Pancreas (tissue), 10 donors: Measurements from ENCODE around the gene FBXL12. TPM values are rescaled to one million over a fixed set of nuclear protein-coding genes. Genes with fewer than 3 reads are reported as not detected.

Source experiments
- ATAC-seq, 4 donors: fragments of 200-7000 bp; cut with Tn5 transposase; one replicate each; pipeline versions ENCODE4 v1.8.0 to v1.9.1; 2020; ENCODE audit warnings: mild to moderate bottlenecking in 4 of 4, moderate library complexity in 4 of 4
- DNase-seq, 6 donors: peaks; one replicate each; pipeline ENCODE4 v3.0.0-alpha.2; 2020
- FAIRE-seq: peaks from 2 replicates; lab custom pipeline; 2012; peaks lifted over from hg19 to GRCh38; lab: Jason Lieb, UNC
- H3K27ac ChIP-seq, 4 donors: fragments of 200-600 bp; sonication (generic); 1 replicate in 3 of 4; 2 replicates in 1 of 4; pipeline versions ENCODE4 v1.5.0 to v1.8.0; 2020
- H3K27me3 ChIP-seq, 4 donors: fragments of 200-600 bp; one replicate each; pipeline ENCODE4 v1.8.0; 2021
- H3K36me3 ChIP-seq, 3 donors: fragments of 200-600 bp; sonication (generic) in 1 of 3; one replicate each; pipeline versions ENCODE4 v1.5.0 to v1.8.0; 2020 to 2021
- H3K4me1 ChIP-seq, 3 donors: fragments of 200-600 bp; one replicate each; pipeline ENCODE4 v1.8.0; 2021
- H3K4me3 ChIP-seq, 4 donors: fragments of 200-600 bp; sonication (generic) in 2 of 4; one replicate each; pipeline versions ENCODE4 v1.5.0 to v1.8.0; 2020 to 2021
- H3K9me3 ChIP-seq, 4 donors: fragments of 200-600 bp; one replicate each; pipeline ENCODE4 v1.8.0; 2021
- WGBS, 2 donors: extraction: QIAGEN DNeasy Blood & Tissue Kit; methylation state at CpG; one replicate each; pipeline ENCODE4 v1.1.7; 2013; 5-methylcytosine and 5-hydroxymethylcytosine counted together
- intact Hi-C, 3 donors: fragments of 100-400 bp; cut with DNase I; formaldehyde crosslinking; loops; one replicate each; pipeline versions ENCODE4 v1.11.1 to v1.14.2; 2022
- polyA plus RNA-seq, 2 donors: library from polyadenylated mRNA; stranded (reverse); fragments of 200-250 nt; gene quantifications; one replicate each; pipeline ENCODE4 v1.2.3, GENCODE V29; 2013
- total RNA-seq, 6 donors: library from RNA; stranded (reverse); fragmentation: NEBNext Ultra II Directional in 4 of 6; extraction: Animal tissue kit (Norgen Biotek cat#: 25700) in 4 of 6; gene quantifications; one replicate each; pipeline versions ENCODE4 v1.2.1 to v1.2.4, GENCODE V29; 2021 to 2023
- TF ChIP-seq, protein P1 (sequence below), 4 donors: fragments of 200-600 bp; sonication (generic) in 3 of 4; IDR thresholded peaks; one replicate each; pipeline versions ENCODE4 v1.5.0 to v1.8.0; 2021; ENCODE audit warnings: antibody characterized with exemption in 4 of 4
- donor health status: healthy with polysubstance abuse.
- donor health status: DM: no; HTN: no; CAD: no; lungs with moderate emphysema.
- donor health status: DM: no; HTN: no; CAD: no.
- donor health status: control.
- donor health status: control.
- donor health status: Bipolar disorder and iron deficiency.
- donor health status: DM: yes; HTN: yes; CAD: no.
- donor health status: DM: no; HTN: no; CAD: no.
- donor health status: DM: no; HTN: no; CAD: no.
- donor health status: DM: yes; HTN: yes; CAD: no.

FBXL12 gene
- total and polyA plus RNA-seq, 8 donors: 6.5 to 20.5 (median 7.5) TPM

DNA sequence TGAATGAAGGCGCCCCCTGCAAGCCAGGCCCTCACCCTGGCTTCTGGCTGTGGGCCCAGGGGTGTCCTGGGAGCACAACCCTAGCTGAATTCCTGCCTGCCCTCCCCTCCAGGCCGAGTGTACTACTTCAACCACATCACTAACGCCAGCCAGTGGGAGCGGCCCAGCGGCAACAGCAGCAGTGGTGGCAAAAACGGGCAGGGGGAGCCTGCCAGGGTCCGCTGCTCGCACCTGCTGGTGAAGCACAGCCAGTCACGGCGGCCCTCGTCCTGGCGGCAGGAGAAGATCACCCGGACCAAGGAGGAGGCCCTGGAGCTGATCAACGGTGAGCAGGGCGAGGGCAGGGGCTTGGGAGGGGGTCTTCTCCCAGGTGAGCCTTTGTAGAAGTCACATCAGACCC is 19.4 kb upstream of the FBXL12 start:
- ATAC-seq (no peak), DNase-seq (no peak), FAIRE-seq (no peak)
- TF ChIP-seq, protein P1, sequence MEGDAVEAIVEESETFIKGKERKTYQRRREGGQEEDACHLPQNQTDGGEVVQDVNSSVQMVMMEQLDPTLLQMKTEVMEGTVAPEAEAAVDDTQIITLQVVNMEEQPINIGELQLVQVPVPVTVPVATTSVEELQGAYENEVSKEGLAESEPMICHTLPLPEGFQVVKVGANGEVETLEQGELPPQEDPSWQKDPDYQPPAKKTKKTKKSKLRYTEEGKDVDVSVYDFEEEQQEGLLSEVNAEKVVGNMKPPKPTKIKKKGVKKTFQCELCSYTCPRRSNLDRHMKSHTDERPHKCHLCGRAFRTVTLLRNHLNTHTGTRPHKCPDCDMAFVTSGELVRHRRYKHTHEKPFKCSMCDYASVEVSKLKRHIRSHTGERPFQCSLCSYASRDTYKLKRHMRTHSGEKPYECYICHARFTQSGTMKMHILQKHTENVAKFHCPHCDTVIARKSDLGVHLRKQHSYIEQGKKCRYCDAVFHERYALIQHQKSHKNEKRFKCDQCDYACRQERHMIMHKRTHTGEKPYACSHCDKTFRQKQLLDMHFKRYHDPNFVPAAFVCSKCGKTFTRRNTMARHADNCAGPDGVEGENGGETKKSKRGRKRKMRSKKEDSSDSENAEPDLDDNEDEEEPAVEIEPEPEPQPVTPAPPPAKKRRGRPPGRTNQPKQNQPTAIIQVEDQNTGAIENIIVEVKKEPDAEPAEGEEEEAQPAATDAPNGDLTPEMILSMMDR (IDR thresholded peaks at IDR 0.05): no peak
- no peak overlapping the region for H3K4me3 ChIP-seq
- peaks cover 0 to 7% (median 0%) of the 10 kb centered on the region in 3 donors for H3K4me1 ChIP-seq
- intact Hi-C loops: no loop called here
- H3K27ac ChIP-seq: no peak overlapping the region
- H3K36me3 ChIP-seq: peaks cover 0 to 20% (median 7%) of the 10 kb centered on the region in 3 donors
- H3K9me3 ChIP-seq: no peaks in the 10 kb centered on the region
- H3K27me3 ChIP-seq: no peaks in the 10 kb centered on the region
- 94 to 95% methylated on average over 15 of the region's 15 CpGs for WGBS, 2 donors

DNA sequence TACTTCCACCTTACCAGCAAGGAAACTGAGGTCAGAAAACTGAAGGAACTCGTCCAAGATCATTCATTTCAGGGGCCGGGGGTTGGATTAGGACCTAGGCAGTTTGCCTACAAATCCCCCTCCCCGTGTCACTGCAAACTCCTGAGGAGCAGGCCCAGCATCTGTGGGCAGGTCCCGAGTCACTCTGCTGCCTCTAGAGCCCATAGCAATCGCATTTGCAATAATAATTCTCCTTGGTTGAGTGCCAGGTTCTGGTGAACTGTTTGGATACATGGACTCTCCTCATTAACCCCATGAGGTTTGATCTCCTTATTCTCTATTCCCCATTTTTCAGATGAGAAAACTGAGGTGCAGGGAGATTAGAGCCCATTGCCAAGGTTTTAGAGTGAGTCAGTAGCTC is 17.1 kb upstream of the FBXL12 start:
- DNase-seq: no peak
- H3K36me3 ChIP-seq: peaks cover 0 to 20% (median 3%) of the 10 kb centered on the region in 3 donors
- no peaks in the 10 kb centered on the region for H3K27me3 ChIP-seq
- TF ChIP-seq, protein P1 (IDR thresholded peaks at IDR 0.05): no peak
- FAIRE-seq: no peak
- ATAC-seq: no peak
- H3K4me3 ChIP-seq: peak overlapping the region; percentile 93 to 94 (median 94)
- H3K4me1 ChIP-seq: peaks cover 0 to 7% (median 0%) of the 10 kb centered on the region in 3 donors
- WGBS, 2 donors: 2 to 4% methylated on average over 5 of the region's 5 CpGs
- intact Hi-C loops: no loop called here
- H3K27ac ChIP-seq: no peak overlapping the region
- H3K9me3 ChIP-seq: no peaks in the 10 kb centered on the region

- Histone ChIP-seq H3K4me1 (peaks cover 0 to 7% (median 0%) of the 10 kb centered on the region in 3 donors), H3K4me3 (peak overlapping the region; percentile 93 to 94 (median 94)), H3K27me3 (no peaks in the 10 kb centered on the region), H3K9me3 (no peaks in the 10 kb centered on the region), H3K36me3 (peaks cover 0 to 19% (median 3%) of the 10 kb centered on the region in 3 donors), H3K27ac (no peak overlapping the region)
- FAIRE-seq (no peak), DNase-seq (peak in 2 of 6 donors; percentile 52 to 78), ATAC-seq (peak; percentile 0 to 26 (median 12))
- WGBS, 2 donors: 1% methylated on average over 18 to 28 of the region's 28 CpGs
- TF ChIP-seq, protein P1 (IDR thresholded peaks at IDR 0.05): no peak
- intact Hi-C loops: no loop called here
Observed at GRCh38 chr19:9835507-9835949, 16.6 kb upstream of the FBXL12 start.

DNA sequence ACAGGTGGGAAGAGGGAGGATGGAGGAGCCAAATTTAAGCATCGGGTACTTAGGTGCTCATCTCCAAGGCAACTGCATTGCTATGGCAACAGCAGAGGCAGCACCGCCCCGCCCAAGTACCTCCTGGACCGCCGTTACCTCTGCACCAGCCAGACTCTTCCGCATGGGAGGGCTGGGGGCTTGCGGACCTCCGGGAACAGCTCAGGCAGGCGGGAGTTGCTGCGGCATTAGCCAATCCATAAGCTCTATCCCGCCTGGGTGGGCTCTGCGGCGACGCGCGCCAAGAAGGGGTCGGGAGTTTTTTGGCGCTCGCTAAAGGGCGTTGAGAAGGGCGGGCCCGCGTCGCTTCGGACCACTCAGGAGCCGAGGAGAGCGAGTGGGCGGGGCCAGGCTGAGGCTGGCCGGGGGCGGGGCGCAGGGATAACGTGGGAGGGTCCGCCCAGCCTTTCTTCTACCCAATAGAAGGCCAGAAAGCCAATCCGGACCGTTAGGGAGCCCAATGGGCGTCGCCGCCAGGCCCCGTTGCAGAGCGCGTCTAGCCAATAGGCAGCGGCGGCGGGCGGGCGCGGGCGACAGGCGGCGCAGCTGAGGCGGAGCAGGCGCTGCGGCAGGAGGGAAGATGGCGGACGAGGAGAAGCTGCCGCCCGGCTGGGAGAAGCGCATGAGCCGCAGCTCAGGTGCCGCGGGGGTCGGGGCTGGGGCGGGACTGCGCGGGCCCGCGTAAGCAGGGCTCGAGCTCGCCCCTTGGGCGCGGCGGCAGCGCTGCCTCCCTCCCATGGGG is 16.0 kb upstream of the FBXL12 start, which contains the start of gene PIN1:
PIN1 (plus strand) TSS at position 593 of the 781 bp plus-strand sequence; CDS start at position 620, 27 bp downstream.
- TF ChIP-seq, protein P1 (IDR thresholded peaks at IDR 0.05): peak; percentile 44 to 68 (median 52)
- peaks cover 0 to 15% (median 0%) of the 10 kb centered on the region in 3 donors for H3K36me3 ChIP-seq
- no peak for FAIRE-seq
- DNase-seq: peak; percentile 98 to 100 (median 99)
- H3K4me3 ChIP-seq: peak within 1 kb of the TSS; percentile 93 to 94 (median 94)
- H3K9me3 ChIP-seq: no peaks in the 10 kb centered on the region
- peak; percentile 97 to 100 (median 98) for ATAC-seq
- peaks cover 0 to 7% (median 0%) of the 10 kb centered on the region in 3 donors for H3K4me1 ChIP-seq
- no peaks in the 10 kb centered on the region for H3K27me3 ChIP-seq
- H3K27ac ChIP-seq: peak within 1 kb of the TSS in 2 of 4 donors; percentile 42 to 56
- intact Hi-C loops: no loop called here
- 1% methylated on average over 47 to 73 of the region's 73 CpGs for WGBS, 2 donors
